GM19324 (cell line): Measurements from ENCODE around the gene CCDC13.

Experiments used
- ATAC-seq: cut with Tn5 transposase; IDR thresholded peaks from one replicate; pipeline ENCODE4 v1.9.1; 2021; ENCODE audit warnings: mild to moderate bottlenecking, moderate library complexity; ENCODE audit not compliant: unreplicated experiment, low FRiP score

The CCDC13 gene

GRCh38 chr3:42799376-42799775, 26.3 kb upstream of the CCDC13 start:
- no peak for ATAC-seq

- no peak for ATAC-seq
These were observed 23.4 kb upstream of the CCDC13 start for GRCh38 chr3:42796332-42796885.

GRCh38 chr3:42795621-42796181, 22.6 kb upstream of the CCDC13 start:
- ATAC-seq: no peak

DNA sequence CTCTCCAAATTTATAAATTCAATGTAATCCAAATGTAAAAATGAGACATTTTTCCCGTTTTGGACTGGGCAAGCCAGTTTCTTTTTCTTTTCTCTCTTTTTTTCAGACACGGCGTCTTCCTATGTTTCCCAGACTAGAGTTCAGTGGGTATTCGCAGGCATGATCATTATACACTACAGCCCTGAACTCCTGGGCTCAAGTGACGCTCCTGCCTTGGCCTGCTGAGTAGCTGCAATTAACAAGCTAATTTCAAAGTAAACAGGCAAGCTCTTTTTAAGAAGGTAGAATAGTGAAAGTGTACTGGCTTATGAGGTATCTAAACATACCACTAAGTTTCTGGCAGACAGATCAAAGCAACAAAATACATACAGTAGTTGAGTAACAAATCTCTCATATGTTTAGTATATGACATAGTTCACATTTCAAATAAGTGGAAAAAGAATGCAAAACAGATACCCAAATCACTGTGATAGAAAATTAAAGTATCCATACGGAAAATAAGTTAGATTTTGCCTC, 17.7 kb upstream of the CCDC13 start:
- ATAC-seq: no peak

DNA sequence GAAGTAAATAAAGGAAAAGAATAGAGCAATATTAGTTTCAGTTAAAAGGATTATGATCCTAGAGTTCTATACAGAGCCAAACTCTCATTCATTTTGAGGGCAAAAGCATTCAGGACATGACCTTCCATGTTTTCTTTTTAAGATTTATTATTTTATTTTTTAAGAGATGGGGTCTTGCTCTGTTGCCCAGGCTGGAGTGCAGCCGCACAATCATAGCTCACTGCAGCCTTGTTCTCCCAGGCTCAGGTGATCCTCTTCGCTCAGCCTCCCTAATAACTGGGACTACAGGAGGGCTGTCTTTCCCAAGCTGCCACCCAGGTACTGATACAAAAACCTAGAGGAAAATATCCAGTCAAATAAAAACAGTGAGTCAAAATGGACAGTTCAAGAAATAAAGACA, 13.6 kb upstream of the CCDC13 start:
- no peak for ATAC-seq

DNA sequence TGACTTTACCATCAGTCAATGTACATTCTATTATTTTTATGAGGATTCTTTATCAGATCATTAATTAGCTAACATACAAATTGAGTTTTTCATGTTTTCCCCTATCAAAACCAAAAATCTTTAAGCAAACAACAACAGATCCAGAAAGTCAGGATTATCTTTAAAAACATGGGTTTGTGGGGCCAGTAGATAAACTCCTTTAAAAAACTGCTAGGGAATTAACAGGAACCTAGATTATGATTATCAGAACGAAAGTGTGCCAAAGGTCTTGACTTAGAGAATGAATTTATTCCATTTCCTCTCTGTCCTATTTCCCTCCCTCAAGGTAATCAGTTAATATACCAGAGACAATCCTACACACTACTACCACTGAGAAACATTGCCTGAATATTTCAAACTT, 13.2 kb upstream of the CCDC13 start:
- no peak for ATAC-seq

GRCh38 chr3:42780892-42781700, 8.0 kb upstream of the CCDC13 start:
- no peak for ATAC-seq

GRCh38 chr3:42780398-42780797, 7.3 kb upstream of the CCDC13 start:
- ATAC-seq: no peak

GRCh38 chr3:42778644-42779043, 5.6 kb upstream of the CCDC13 start:
- ATAC-seq: no peak

DNA sequence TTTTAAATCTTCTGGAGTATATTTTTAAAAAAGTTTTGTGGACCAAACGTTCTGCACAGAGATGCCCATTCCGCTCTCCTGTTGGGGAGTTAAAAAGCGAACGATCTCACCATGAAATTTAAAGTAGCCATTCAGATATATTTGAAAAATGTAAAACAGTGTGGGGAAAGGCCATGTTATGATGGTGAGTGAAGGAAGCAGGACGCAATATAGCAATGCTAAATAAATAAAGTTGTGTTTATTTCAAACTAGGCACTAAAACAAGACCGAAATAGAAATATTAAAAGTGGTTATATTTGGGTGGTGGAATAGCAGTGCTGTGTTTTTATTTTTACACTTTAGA, 327 bp upstream of the CCDC13 start:
- no peak for ATAC-seq

- ATAC-seq: no peak
These were observed 1.8 kb downstream of the CCDC13 start for GRCh38 chr3:42771271-42771670.

DNA sequence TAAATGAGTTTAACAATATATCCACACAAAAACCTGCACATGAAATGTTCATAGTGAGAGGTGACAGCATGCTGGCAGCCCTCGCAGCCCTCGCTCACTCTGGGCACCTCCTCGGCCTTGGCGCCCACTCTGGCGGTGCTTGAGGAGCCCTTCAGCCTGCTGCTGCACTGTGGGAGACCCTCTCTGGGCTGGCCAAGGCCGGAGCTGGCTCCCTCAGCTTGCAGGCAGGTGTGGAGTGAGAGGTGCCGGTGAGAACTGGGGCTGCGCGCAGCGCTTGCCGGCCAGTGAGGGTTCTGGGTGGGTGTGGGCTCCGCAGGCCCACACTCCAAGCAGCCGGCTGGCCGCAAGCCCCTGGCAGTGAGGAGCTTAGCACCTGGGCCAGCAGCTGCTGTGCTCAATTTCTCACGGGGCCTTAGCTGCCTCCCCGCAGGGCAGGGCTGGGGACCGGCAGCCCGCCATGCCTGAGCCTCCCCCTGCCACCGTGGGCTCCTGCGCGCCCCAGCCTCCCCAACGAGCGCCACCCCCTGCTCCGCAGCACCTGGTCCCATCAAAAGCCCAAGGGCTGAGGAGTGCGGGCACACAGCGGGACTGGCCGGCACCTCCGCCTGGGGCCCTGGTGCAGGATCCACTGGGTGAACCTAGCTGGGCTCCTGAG, 3.4 kb downstream of the CCDC13 start:
- no peak for ATAC-seq

DNA sequence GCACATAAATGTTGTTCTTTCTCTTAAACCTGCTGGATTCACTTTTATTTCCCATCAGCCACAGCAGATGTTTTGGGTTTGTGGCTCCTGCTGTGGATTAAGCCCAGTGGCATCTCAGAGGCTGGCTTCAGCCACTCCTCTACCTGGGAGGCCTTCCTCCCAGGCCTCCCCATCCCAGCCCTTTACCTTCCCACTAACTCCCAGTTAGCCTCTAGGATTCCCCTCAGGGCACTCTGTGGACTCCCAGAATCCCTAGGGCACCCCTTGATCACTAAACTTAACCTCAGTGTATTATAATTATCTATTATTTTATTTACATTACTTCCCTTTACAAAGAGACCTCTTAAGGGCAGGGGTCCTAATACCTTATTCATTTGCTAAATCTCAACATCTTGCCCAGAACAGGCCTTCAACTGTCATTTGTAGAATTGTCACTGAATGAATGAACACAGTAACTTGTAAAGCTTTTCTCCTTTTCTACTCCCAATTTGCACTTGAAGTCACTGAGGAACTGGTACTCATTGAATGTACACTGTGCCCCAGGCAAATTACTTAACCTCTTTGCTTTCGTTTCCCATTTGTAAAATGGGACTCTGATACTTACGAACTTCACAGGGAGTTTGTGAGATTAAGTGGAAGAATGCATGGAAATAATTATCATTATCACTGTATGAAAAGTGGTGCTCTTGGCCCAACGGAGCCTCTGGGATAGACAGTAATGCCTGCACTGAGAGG, 8.3 kb downstream of the CCDC13 start:
- ATAC-seq: no peak

DNA sequence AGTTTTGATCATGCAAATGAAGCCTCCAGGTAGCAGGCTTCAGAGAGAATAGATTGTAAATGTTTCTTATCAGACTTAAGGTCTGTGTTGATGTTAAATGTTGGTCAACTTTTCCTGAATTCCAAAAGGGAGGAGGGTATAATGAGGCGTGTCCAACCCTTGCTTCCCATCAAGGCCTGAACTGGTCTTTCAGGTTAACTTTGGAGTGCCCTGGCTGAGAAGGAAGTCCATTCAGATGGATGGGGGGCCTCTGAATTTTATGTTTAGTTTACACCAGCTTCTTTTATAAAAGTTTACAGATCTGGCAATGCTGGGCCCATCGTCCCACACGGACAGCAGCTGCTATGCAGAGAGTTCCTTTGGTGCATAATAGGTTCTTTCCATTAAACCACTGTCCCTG, 8.9 kb downstream of the CCDC13 start:
- ATAC-seq: no peak

DNA sequence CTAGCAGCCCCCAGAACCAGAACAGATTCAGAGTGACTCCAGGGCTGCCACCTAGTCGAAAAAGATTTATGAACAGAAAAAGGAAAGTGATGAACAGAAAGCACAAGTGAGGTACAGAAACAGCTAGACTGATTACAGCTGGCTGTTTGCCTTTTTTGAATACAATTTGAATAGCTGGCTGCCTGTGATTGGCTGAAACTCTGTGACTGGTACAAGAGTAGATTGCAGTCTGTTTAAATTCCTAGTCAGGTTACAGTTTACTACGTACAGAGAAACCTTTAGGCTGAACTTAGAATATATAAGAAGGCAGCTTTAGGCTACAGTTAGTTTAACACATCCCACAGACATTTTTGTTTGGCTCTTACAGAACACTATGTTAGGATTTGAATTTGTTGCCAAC, 10.0 kb downstream of the CCDC13 start:
- no peak for ATAC-seq

- ATAC-seq: no peak
These were observed 10.9 kb downstream of the CCDC13 start for GRCh38 chr3:42762046-42762724.

- ATAC-seq: no peak
These were observed 14.9 kb downstream of the CCDC13 start for GRCh38 chr3:42758126-42758525.

DNA sequence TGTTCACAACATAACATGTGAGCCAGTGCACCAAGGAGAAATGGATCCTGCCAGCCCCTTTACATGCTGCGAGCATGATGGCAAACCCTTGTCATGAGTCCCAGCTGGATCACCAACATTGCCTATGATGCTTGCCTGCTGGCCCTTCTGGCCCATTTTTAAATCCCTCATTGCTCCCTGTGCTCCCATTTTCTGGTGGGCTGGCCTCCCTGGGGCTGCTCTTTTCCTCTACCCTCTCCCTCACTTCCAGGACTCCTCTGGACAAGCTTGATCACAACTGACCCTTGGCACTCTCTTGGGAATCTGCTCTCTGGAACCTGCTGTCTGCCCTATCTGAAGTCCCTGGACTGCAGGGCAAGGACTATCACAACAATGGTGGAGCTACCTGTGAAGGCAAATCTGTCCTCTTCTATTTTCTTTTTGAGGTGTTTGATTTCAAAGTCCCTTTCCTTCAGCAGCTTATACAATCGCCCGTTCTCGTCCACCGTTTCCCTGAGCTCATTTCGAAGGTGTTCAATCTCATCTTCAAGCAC, 16.3 kb downstream of the CCDC13 start:
- no peak for ATAC-seq

DNA sequence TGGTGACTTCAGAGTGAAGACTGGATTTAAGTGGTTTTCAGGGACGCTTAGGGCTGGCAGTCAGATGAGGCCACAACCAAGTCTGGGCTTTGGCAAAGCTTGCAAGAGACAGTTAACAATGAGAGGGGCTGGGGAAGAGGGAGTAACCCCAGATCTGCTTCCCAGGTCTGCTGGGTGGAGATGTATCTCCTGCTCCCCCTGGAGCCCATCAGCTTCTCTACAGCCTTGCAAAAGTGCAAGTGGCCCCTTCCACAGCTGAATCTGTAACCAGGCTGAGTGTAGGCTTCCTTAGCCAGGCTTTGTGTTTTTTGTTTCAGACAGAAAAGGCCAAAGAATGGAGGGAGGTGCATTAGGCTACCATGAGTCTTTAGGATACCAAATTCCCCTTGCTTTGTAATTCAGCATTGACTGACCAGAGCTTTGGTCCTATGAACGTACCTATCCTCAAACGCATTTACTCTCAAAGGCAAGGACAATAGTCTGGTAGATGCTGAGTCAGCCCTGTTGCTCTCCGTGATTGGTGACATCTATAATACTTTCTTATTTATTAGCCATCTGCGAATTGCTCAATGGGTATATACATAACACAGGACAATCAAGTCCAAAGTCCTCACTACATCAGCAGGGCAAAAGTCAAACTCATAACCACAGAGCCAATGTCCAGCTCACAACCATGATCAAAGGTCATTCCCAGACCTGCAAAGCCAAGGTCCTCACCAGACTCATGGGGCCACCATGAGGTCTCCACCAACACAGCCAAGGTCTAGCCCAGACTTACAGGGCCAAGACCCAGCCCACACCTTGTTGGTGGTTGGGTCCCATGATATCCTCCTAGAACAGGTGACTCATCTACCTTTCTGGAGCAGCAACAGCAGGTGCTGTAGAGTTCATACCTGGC, 17.1 kb downstream of the CCDC13 start:
- ATAC-seq: no peak
